Measurements from ENCODE around the gene CD7.

- TF ChIP-seq, protein P1, sequence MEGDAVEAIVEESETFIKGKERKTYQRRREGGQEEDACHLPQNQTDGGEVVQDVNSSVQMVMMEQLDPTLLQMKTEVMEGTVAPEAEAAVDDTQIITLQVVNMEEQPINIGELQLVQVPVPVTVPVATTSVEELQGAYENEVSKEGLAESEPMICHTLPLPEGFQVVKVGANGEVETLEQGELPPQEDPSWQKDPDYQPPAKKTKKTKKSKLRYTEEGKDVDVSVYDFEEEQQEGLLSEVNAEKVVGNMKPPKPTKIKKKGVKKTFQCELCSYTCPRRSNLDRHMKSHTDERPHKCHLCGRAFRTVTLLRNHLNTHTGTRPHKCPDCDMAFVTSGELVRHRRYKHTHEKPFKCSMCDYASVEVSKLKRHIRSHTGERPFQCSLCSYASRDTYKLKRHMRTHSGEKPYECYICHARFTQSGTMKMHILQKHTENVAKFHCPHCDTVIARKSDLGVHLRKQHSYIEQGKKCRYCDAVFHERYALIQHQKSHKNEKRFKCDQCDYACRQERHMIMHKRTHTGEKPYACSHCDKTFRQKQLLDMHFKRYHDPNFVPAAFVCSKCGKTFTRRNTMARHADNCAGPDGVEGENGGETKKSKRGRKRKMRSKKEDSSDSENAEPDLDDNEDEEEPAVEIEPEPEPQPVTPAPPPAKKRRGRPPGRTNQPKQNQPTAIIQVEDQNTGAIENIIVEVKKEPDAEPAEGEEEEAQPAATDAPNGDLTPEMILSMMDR (IDR thresholded peaks at IDR 0.05): no peak
- no peak for TF ChIP-seq POLR2A (IDR thresholded peaks at IDR 0.05)
Measured at GRCh38 chr17:82358465-82359350, 41.3 kb upstream of the CD7 start, which contains the start of gene TEX19.

Measured in body of pancreas (tissue), 4 donors.